HepG2 (cell line): ENCODE data around the gene CFAP97D1. TPM values are rescaled to one million over a fixed set of nuclear protein-coding genes. Genes with fewer than 3 reads are reported as not detected.

Experiments used
- CEBPB ChIP-seq: IDR thresholded peaks from 2 replicates; pipeline ENCODE4 v1.6.1; 2011; ENCODE audit warnings: low read depth, low read length, improper control_type of control experiment, borderline replicate concordance
- CENPT ChIP-seq: sonication (generic); formaldehyde crosslinking; IDR thresholded peaks from 2 replicates; pipeline ENCODE4 v1.8.0; 2022; ENCODE audit warnings: low read depth, mild to moderate bottlenecking, moderate library complexity, missing genetic modification reagents
- DPF2 ChIP-seq: sonication (generic); formaldehyde crosslinking; IDR thresholded peaks from 2 replicates; pipeline ENCODE4 v1.4.0; 2020; ENCODE audit warnings: mild to moderate bottlenecking, low read depth, missing genetic modification reagents, borderline replicate concordance
- FOXJ3 ChIP-seq: sonication (generic); formaldehyde crosslinking; IDR thresholded peaks from 2 replicates; pipeline ENCODE4 v1.4.0; 2020; ENCODE audit warnings: missing genetic modification reagents, mild to moderate bottlenecking, borderline replicate concordance
- GABPA ChIP-seq, 2 experiments: IDR thresholded peaks; 2 replicates each; pipeline ENCODE4 v1.6.1; 2011 to 2016; ENCODE audit warnings: low read depth in 2 of 2, low read length in 1 of 2, missing biosample characterization in 1 of 2, missing genetic modification characterization in 1 of 2
- GPBP1L1 ChIP-seq: sonication (generic); formaldehyde crosslinking; IDR thresholded peaks from 2 replicates; pipeline ENCODE4 v1.5.0; 2020; ENCODE audit warnings: mild to moderate bottlenecking, missing genetic modification reagents
- HDAC6 ChIP-seq: fragments of 200-600 bp; sonication (generic); IDR thresholded peaks from 2 replicates; pipeline ENCODE4 v1.7.0; 2017; ENCODE audit warnings: mild to moderate bottlenecking, antibody characterized with exemption, low read length, low read depth
- HOXA9 ChIP-seq: sonication (generic); formaldehyde crosslinking; IDR thresholded peaks from 2 replicates; pipeline ENCODE4 v1.8.1; 2022; ENCODE audit warnings: missing genetic modification reagents, mild to moderate bottlenecking, moderate library complexity, borderline replicate concordance
- IRF1 ChIP-seq: sonication (generic); formaldehyde crosslinking; IDR thresholded peaks from 2 replicates; pipeline ENCODE4 v1.4.0; 2020; ENCODE audit warnings: low read depth, mild to moderate bottlenecking, missing genetic modification reagents
- MAFG ChIP-seq: sonication (generic); formaldehyde crosslinking; IDR thresholded peaks from 2 replicates; pipeline ENCODE4 v1.5.1; 2020; ENCODE audit warnings: mild to moderate bottlenecking, missing genetic modification reagents
- MTA3 ChIP-seq: sonication (generic); formaldehyde crosslinking; IDR thresholded peaks from 2 replicates; pipeline ENCODE4 v1.4.0; 2020; ENCODE audit warnings: missing genetic modification reagents
- MTF1 ChIP-seq: sonication (generic); formaldehyde crosslinking; IDR thresholded peaks from 2 replicates; pipeline ENCODE4 v1.5.0; 2020; ENCODE audit warnings: missing genetic modification reagents
- NFKB2 ChIP-seq: sonication (generic); formaldehyde crosslinking; IDR thresholded peaks from 2 replicates; pipeline ENCODE4 v1.4.0; 2020; ENCODE audit warnings: missing genetic modification reagents, borderline replicate concordance
- POGZ ChIP-seq: sonication (generic); formaldehyde crosslinking; IDR thresholded peaks from 2 replicates; pipeline ENCODE4 v1.4.0; 2020; ENCODE audit warnings: mild to moderate bottlenecking, missing genetic modification reagents
- PRPF4 ChIP-seq: fragments of 200-400 bp; formaldehyde crosslinking; IDR thresholded peaks from 2 replicates; pipeline ENCODE4 v1.6.1; 2016; ENCODE audit warnings: low read length, low read depth; ENCODE audit not compliant: poor library complexity, severe bottlenecking
- SRSF9 ChIP-seq: fragments of 200-400 bp; formaldehyde crosslinking; IDR thresholded peaks from 2 replicates; pipeline ENCODE4 v1.6.1; 2018; ENCODE audit warnings: borderline replicate concordance, mild to moderate bottlenecking, low read depth, low read length; ENCODE audit not compliant: insufficient read depth, poor library complexity, severe bottlenecking
- SSRP1 ChIP-seq: IDR thresholded peaks from 2 replicates; pipeline ENCODE4 v1.6.1; 2016; ENCODE audit warnings: control low read depth
- TEAD2 ChIP-seq: sonication (generic); formaldehyde crosslinking; IDR thresholded peaks from 2 replicates; pipeline ENCODE4 v1.9.0; 2021; ENCODE audit warnings: missing genetic modification reagents
- TEF ChIP-seq: sonication (generic); formaldehyde crosslinking; IDR thresholded peaks from 2 replicates; pipeline ENCODE4 v1.5.0; 2020; ENCODE audit warnings: missing genetic modification reagents
- YEATS4 ChIP-seq: sonication (generic); formaldehyde crosslinking; IDR thresholded peaks from 2 replicates; pipeline ENCODE4 v1.4.0; 2020; ENCODE audit warnings: missing genetic modification reagents, borderline replicate concordance
- ZBTB7B ChIP-seq: sonication (generic); formaldehyde crosslinking; IDR thresholded peaks from 2 replicates; pipeline ENCODE4 v1.4.0; 2020; ENCODE audit warnings: missing genetic modification reagents
- ZFP1 ChIP-seq: IDR thresholded peaks from 2 replicates; pipeline ENCODE4 v1.6.1; 2016
- ZMAT3 ChIP-seq: sonication (generic); formaldehyde crosslinking; conservative IDR thresholded peaks from 2 replicates; pipeline ENCODE4 v1.7.0; 2021; ENCODE audit warnings: missing genetic modification reagents
- ZNF160 ChIP-seq: sonication (generic); formaldehyde crosslinking; IDR thresholded peaks from 2 replicates; pipeline ENCODE4 v1.8.0; 2022; ENCODE audit warnings: mild to moderate bottlenecking, inconsistent platforms, missing genetic modification reagents
- ZNF234 ChIP-seq: sonication (generic); formaldehyde crosslinking; conservative IDR thresholded peaks from 2 replicates; pipeline ENCODE4 v1.5.1; 2020; ENCODE audit warnings: mild to moderate bottlenecking, missing genetic modification reagents
- ZNF264 ChIP-seq: sonication (generic); formaldehyde crosslinking; IDR thresholded peaks from 2 replicates; pipeline ENCODE4 v1.4.0; 2020; ENCODE audit warnings: missing genetic modification reagents
- ZNF556 ChIP-seq: sonication (generic); formaldehyde crosslinking; IDR thresholded peaks from 2 replicates; pipeline ENCODE4 v1.4.0; 2020; ENCODE audit warnings: mild to moderate bottlenecking, missing genetic modification reagents, borderline replicate concordance
- ZNF598 ChIP-seq: sonication (generic); formaldehyde crosslinking; IDR thresholded peaks from 2 replicates; pipeline ENCODE4 v1.5.1; 2020; ENCODE audit warnings: mild to moderate bottlenecking, missing genetic modification reagents, borderline replicate concordance
- polyA plus RNA-seq, 8 experiments: library from polyadenylated mRNA; depleted of rRNA in 3 of 8; stranded (reverse) in 7 of 8; unstranded in 1 of 8; fragments of >200 nt; fragmentation: Illumina TruSeq in 4 of 8; extraction: Trizol in 4 of 8; gene quantifications; 2 replicates each; pipeline versions ENCODE4 v1.2.1 to v1.2.3, GENCODE V29; 2011 to 2016; ENCODE audit warnings: low read depth in 4 of 8, missing spikeins in 1 of 8, mixed read lengths in 1 of 8; ENCODE audit not compliant: insufficient read depth in 1 of 8
- total RNA-seq, 5 experiments: library from RNA; depleted of rRNA; stranded (reverse); fragments of >200 nt; fragmentation: Illumina TruSeq; extraction: Trizol; gene quantifications; 2 replicates each; pipeline ENCODE4 v1.2.3, GENCODE V29; 2016; ENCODE audit warnings: low read depth in 1 of 5

The CFAP97D1 gene
- total and polyA plus RNA-seq, 2 of the 13 experiments (the other 11 are each of a cell fraction or from before 2014, with no cell fraction given), result 0.02 TPM; not detected in 1

GRCh38 chr17:43832168-43832975, 52.1 kb downstream of the CFAP97D1 start (continued):
- no peak for TF ChIP-seq ZNF556 (CRISPR knock-in tag)
- TF ChIP-seq GABPA (IDR thresholded peaks at IDR 0.05; ENCODE audit: low read depth, low read length), result no peak
- TF ChIP-seq GABPA (CRISPR knock-in tag; IDR thresholded peaks at IDR 0.05; ENCODE audit: low read depth), result no peak
- TF ChIP-seq PRPF4, result no peak
- no peak for TF ChIP-seq ZFP1 (CRISPR knock-in tag)
- TF ChIP-seq HDAC6, result no peak
- no peak for TF ChIP-seq ZNF598 (CRISPR knock-in tag)
- TF ChIP-seq GPBP1L1 (CRISPR knock-in tag), result no peak
- TF ChIP-seq NFKB2 (CRISPR knock-in tag), result no peak
- no peak for TF ChIP-seq YEATS4
- TF ChIP-seq IRF1, result no peak
- TF ChIP-seq ZMAT3 (CRISPR knock-in tag), result 0 out of 2 replicates have a peak, but pooled peaks have one; percentile 47
- TF ChIP-seq SSRP1 (CRISPR knock-in tag), result no peak
- no peak for TF ChIP-seq CEBPB
- 0 out of 2 replicates have a peak, but pooled peaks have one; percentile 17 for TF ChIP-seq ZBTB7B (CRISPR knock-in tag)
- TF ChIP-seq HOXA9 (CRISPR knock-in tag), result 0 out of 2 replicates have a peak, but pooled peaks have one; percentile 36
- TF ChIP-seq TEAD2 (CRISPR knock-in tag), result no peak
- no peak for TF ChIP-seq ZNF234
- TF ChIP-seq MTA3 (CRISPR knock-in tag), result no peak
- TF ChIP-seq DPF2 (CRISPR knock-in tag), result no peak
- TF ChIP-seq TEF (CRISPR knock-in tag), result no peak
- no peak for TF ChIP-seq MAFG
- no peak for TF ChIP-seq ZNF264 (CRISPR knock-in tag)
- TF ChIP-seq FOXJ3 (CRISPR knock-in tag), result no peak
- TF ChIP-seq SRSF9, result no peak
- no peak for TF ChIP-seq CENPT (CRISPR knock-in tag)
- TF ChIP-seq ZNF160 (CRISPR knock-in tag), result no peak
- no peak for TF ChIP-seq POGZ
- no peak for TF ChIP-seq MTF1
- TF ChIP-seq, all 625 proteins: peak for 26
